ENCODE data around the gene MACROD2. TPM values are rescaled to one million over a fixed set of nuclear protein-coding genes. Genes with fewer than 3 reads are reported as not detected.
A peak's percentile ranks its signal among the peaks of the same experiment; 100 is the strongest.
"Not testable (repeated sequence)": the region's sequence is repeated elsewhere in the genome, so short reads cannot be mapped to it uniquely, and the experiment has no call there.

Gene MACROD2
- total RNA-seq, 1 donor from 2014 or later: 2.4 TPM

DNA sequence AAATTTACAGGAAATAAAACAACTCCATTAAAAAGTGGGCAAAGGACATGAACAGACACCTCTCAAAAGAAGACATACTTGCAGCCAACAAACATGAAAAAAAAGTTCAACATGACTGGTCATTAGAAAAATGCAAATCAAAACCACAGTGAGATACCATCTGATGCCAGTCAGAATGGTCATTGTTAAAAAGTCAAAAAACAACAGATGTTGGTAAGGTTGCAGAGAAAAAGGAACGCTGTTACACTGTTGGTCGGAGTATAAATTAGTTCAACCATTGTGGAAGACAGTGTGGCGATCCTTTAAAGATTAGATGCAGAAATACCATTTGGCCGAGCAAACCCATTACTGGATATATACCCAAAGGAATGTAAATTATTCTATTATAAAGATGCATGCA lies 1200.1 kb downstream of the MACROD2 start:
- no peak for TF ChIP-seq EZH2 (IDR thresholded peaks at IDR 0.05; ENCODE audit: insufficient read depth, low read length)
- TF ChIP-seq, protein P1, sequence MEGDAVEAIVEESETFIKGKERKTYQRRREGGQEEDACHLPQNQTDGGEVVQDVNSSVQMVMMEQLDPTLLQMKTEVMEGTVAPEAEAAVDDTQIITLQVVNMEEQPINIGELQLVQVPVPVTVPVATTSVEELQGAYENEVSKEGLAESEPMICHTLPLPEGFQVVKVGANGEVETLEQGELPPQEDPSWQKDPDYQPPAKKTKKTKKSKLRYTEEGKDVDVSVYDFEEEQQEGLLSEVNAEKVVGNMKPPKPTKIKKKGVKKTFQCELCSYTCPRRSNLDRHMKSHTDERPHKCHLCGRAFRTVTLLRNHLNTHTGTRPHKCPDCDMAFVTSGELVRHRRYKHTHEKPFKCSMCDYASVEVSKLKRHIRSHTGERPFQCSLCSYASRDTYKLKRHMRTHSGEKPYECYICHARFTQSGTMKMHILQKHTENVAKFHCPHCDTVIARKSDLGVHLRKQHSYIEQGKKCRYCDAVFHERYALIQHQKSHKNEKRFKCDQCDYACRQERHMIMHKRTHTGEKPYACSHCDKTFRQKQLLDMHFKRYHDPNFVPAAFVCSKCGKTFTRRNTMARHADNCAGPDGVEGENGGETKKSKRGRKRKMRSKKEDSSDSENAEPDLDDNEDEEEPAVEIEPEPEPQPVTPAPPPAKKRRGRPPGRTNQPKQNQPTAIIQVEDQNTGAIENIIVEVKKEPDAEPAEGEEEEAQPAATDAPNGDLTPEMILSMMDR (IDR thresholded peaks at IDR 0.05; ENCODE audit: insufficient read depth, low read depth, low read length): no peak
- no peaks in the 10 kb centered on the region for H3K9me3 ChIP-seq (ENCODE audit: insufficient read depth, low read depth, low read length)
- Mint-ChIP-seq H3K36me3 (ENCODE audit: low read depth, unreplicated experiment) (no peaks in the 10 kb centered on the region), H3K4me3 (ENCODE audit: unreplicated experiment) (no peak overlapping the region), H3K27me3 (ENCODE audit: low read depth, unreplicated experiment) (peaks cover 2% of the 10 kb centered on the region), H3K4me1 (ENCODE audit: low read depth, unreplicated experiment) (peaks cover 6% of the 10 kb centered on the region), H3K27ac (ENCODE audit: unreplicated experiment) (no peak overlapping the region), H3K9me3 (ENCODE audit: unreplicated experiment) (no peaks in the 10 kb centered on the region)
- H3K4me1 ChIP-seq (ENCODE audit: insufficient read depth, low read length): no peaks in the 10 kb centered on the region
- no peak overlapping the region for H2AFZ ChIP-seq (ENCODE audit: low read depth, low read length)
- H3K79me2 ChIP-seq (ENCODE audit: insufficient read depth, low read length): no peaks in the 10 kb centered on the region
- H4K20me1 ChIP-seq (ENCODE audit: insufficient read depth, low read length): no peaks in the 10 kb centered on the region
- no peak overlapping the region for H3K4me3 ChIP-seq (ENCODE audit: insufficient read depth, low read depth, low read length)
- DNase-seq (ENCODE audit: low read depth) (peak; percentile 2), FAIRE-seq (no peak)
- no peak overlapping the region for H3K27ac ChIP-seq (ENCODE audit: low read depth, low read length)
- no peaks in the 10 kb centered on the region for H3K27me3 ChIP-seq (ENCODE audit: insufficient read depth, low read length)
- H3K36me3 ChIP-seq (ENCODE audit: insufficient read depth, low read length): no peaks in the 10 kb centered on the region
- H3K4me2 ChIP-seq (ENCODE audit: low read length): no peak overlapping the region
- no peak overlapping the region for H3K9ac ChIP-seq (ENCODE audit: low read length)

DNA sequence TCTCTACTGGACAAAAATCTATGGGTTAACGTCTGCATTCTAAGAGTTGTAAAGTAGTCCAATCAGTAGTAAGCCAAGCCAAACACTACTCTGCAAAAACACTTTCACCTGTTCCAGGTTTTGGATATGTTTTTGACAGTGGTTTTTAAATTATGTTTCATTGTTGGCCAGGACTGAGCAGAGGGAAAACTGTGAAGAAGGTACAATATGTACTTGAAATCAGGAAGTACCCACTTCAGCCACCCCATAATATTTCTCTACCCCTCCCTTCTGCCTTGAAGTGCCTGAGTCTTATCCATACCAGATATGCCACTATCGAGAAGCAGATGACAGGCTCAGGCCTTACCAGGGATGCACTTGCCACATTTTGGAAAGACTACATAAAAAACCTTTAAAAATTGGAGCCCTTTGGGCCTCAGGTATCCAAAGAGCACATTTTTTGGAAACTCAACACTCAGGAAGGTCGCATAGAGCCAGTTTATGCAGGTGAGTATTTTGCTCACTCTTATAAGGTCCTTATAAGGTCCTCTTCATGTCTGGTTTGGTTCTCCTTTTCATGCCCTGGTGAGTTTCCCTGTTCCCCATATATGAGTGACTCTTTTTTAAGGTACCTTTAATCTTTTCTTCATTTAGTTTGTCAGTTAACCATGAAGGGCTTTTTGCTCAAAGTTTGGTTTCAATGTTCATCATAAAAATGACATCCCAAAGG lies 1201.4 kb downstream of the MACROD2 start:
- Histone ChIP-seq H3K9me3 (ENCODE audit: insufficient read depth, low read depth, low read length) (no peaks in the 10 kb centered on the region), H3K27ac (ENCODE audit: low read depth, low read length) (no peak overlapping the region), H3K4me1 (ENCODE audit: insufficient read depth, low read length) (no peaks in the 10 kb centered on the region), H3K4me2 (ENCODE audit: low read length) (no peak overlapping the region), H3K27me3 (ENCODE audit: insufficient read depth, low read length) (no peaks in the 10 kb centered on the region), H3K79me2 (ENCODE audit: insufficient read depth, low read length) (no peaks in the 10 kb centered on the region), H3K4me3 (ENCODE audit: insufficient read depth, low read depth, low read length) (no peak overlapping the region), H3K36me3 (ENCODE audit: insufficient read depth, low read length) (no peaks in the 10 kb centered on the region), H2AFZ (ENCODE audit: low read depth, low read length) (no peak overlapping the region), H4K20me1 (ENCODE audit: insufficient read depth, low read length) (no peaks in the 10 kb centered on the region), H3K9ac (ENCODE audit: low read length) (no peak overlapping the region)
- TF ChIP-seq, protein P1 (IDR thresholded peaks at IDR 0.05; ENCODE audit: insufficient read depth, low read depth, low read length): no peak
- no peak for TF ChIP-seq EZH2 (IDR thresholded peaks at IDR 0.05; ENCODE audit: insufficient read depth, low read length)
- no peak for DNase-seq (ENCODE audit: low read depth)
- Mint-ChIP-seq H3K36me3 (ENCODE audit: low read depth, unreplicated experiment) (no peaks in the 10 kb centered on the region), H3K27ac (ENCODE audit: unreplicated experiment) (no peak overlapping the region), H3K4me1 (ENCODE audit: low read depth, unreplicated experiment) (peaks cover 6% of the 10 kb centered on the region), H3K9me3 (ENCODE audit: unreplicated experiment) (no peaks in the 10 kb centered on the region), H3K4me3 (ENCODE audit: unreplicated experiment) (no peak overlapping the region), H3K27me3 (ENCODE audit: low read depth, unreplicated experiment) (no peaks in the 10 kb centered on the region)
- FAIRE-seq: no peak

DNA sequence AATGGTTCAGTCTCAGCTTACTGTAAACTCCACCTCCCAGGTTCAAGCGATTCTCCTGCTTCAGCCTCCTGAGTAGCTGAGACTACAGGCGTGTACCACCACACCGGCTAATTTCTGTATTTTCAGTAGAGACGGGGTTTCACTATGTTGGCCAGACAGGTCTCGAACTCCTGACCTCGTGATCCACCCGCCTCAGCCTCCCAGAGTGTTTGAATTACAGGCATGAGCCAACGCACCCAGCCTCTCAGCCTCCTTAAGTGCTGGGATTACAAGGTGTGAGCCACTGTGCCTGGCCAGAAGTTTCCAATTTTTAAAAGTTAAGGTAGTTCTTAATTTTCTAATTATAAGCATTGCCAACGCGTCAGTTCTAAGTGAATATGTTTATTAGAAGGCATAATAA lies 1202.7 kb downstream of the MACROD2 start:
- H3K4me1 ChIP-seq (ENCODE audit: insufficient read depth, low read length); H2AFZ ChIP-seq (ENCODE audit: low read depth, low read length); H3K36me3 Mint-ChIP-seq (ENCODE audit: low read depth, unreplicated experiment); H3K9me3 Mint-ChIP-seq (ENCODE audit: unreplicated experiment); H3K36me3 ChIP-seq (ENCODE audit: insufficient read depth, low read length); H3K4me2 ChIP-seq (ENCODE audit: low read length); H3K4me3 ChIP-seq (ENCODE audit: insufficient read depth, low read depth, low read length); FAIRE-seq; H3K4me3 Mint-ChIP-seq (ENCODE audit: unreplicated experiment); DNase-seq (ENCODE audit: low read depth); H3K27ac ChIP-seq (ENCODE audit: low read depth, low read length); H4K20me1 ChIP-seq (ENCODE audit: insufficient read depth, low read length); H3K27me3 ChIP-seq (ENCODE audit: insufficient read depth, low read length); H3K9ac ChIP-seq (ENCODE audit: low read length); H3K9me3 ChIP-seq (ENCODE audit: insufficient read depth, low read depth, low read length); H3K27ac Mint-ChIP-seq (ENCODE audit: unreplicated experiment); H3K27me3 Mint-ChIP-seq (ENCODE audit: low read depth, unreplicated experiment); H3K4me1 Mint-ChIP-seq (ENCODE audit: low read depth, unreplicated experiment); H3K79me2 ChIP-seq (ENCODE audit: insufficient read depth, low read length): not testable (repeated sequence)
